Measurements from ENCODE around the gene HBD.

HBD gene

GRCh38 chr11:5224538-5225479 lies 9.5 kb downstream of the HBD start:
- POLR2A ChIA-PET: no interaction called here
- no peak for DNase-seq (ENCODE audit: extremely low spot score)
- TF ChIP-seq PKNOX1 (IDR thresholded peaks at IDR 0.05) (no peak), ZNF384 (IDR thresholded peaks at IDR 0.05) (no peak), FOXK2 (IDR thresholded peaks at IDR 0.05) (no peak), CTBP1 (IDR thresholded peaks at IDR 0.05; ENCODE audit: borderline replicate concordance) (no peak), FOXM1 (IDR thresholded peaks at IDR 0.05; ENCODE audit: borderline replicate concordance) (no peak), HDGF (IDR thresholded peaks at IDR 0.05; ENCODE audit: borderline replicate concordance) (no peak), LEF1 (IDR thresholded peaks at IDR 0.05; ENCODE audit: borderline replicate concordance) (no peak), SP1 (IDR thresholded peaks at IDR 0.05) (no peak), ARNT (IDR thresholded peaks at IDR 0.05) (no peak), SUZ12 (IDR thresholded peaks at IDR 0.05) (no peak)
- CTCF ChIA-PET: no interaction called here

- TF ChIP-seq LEF1 (IDR thresholded peaks at IDR 0.05; ENCODE audit: borderline replicate concordance) (no peak), FOXA1 (IDR thresholded peaks at IDR 0.05) (no peak), TARDBP (IDR thresholded peaks at IDR 0.05) (no peak), PKNOX1 (IDR thresholded peaks at IDR 0.05) (no peak), FOXK2 (IDR thresholded peaks at IDR 0.05) (no peak), FOXM1 (IDR thresholded peaks at IDR 0.05; ENCODE audit: borderline replicate concordance) (no peak), L3MBTL2 (conservative IDR thresholded peaks at IDR 0.05) (no peak), ZNF384 (IDR thresholded peaks at IDR 0.05) (no peak)
- CTCF ChIA-PET: no interaction called here
These were observed 10.6 kb downstream of the HBD start for GRCh38 chr11:5223686-5224085.

GRCh38 chr11:5223146-5223545 lies 11.1 kb downstream of the HBD start:
- ChIA-PET POLR2A (no interaction called here), CTCF (no interaction called here)
- DNase-seq (ENCODE audit: extremely low spot score): no peak
- TF ChIP-seq ARNT (IDR thresholded peaks at IDR 0.05) (no peak), ELF4 (IDR thresholded peaks at IDR 0.05) (no peak), CTBP1 (IDR thresholded peaks at IDR 0.05; ENCODE audit: borderline replicate concordance) (no peak), L3MBTL2 (conservative IDR thresholded peaks at IDR 0.05) (no peak), FOXA1 (IDR thresholded peaks at IDR 0.05) (no peak), LEF1 (IDR thresholded peaks at IDR 0.05; ENCODE audit: borderline replicate concordance) (no peak), ZNF384 (IDR thresholded peaks at IDR 0.05) (no peak), FOXM1 (IDR thresholded peaks at IDR 0.05; ENCODE audit: borderline replicate concordance) (no peak), HDGF (IDR thresholded peaks at IDR 0.05; ENCODE audit: borderline replicate concordance) (no peak), PKNOX1 (IDR thresholded peaks at IDR 0.05) (no peak), TARDBP (IDR thresholded peaks at IDR 0.05) (no peak), FOXK2 (IDR thresholded peaks at IDR 0.05) (no peak), SUZ12 (IDR thresholded peaks at IDR 0.05) (no peak), BHLHE40 (IDR thresholded peaks at IDR 0.05; ENCODE audit: borderline replicate concordance) (no peak), SP1 (IDR thresholded peaks at IDR 0.05) (no peak), NFRKB (IDR thresholded peaks at IDR 0.05) (no peak)

More at GRCh38 chr11:5223686-5224085, 10.6 kb downstream of the HBD start:
- DNase-seq (ENCODE audit: extremely low spot score): no peak
- POLR2A ChIA-PET: no interaction called here

DNA sequence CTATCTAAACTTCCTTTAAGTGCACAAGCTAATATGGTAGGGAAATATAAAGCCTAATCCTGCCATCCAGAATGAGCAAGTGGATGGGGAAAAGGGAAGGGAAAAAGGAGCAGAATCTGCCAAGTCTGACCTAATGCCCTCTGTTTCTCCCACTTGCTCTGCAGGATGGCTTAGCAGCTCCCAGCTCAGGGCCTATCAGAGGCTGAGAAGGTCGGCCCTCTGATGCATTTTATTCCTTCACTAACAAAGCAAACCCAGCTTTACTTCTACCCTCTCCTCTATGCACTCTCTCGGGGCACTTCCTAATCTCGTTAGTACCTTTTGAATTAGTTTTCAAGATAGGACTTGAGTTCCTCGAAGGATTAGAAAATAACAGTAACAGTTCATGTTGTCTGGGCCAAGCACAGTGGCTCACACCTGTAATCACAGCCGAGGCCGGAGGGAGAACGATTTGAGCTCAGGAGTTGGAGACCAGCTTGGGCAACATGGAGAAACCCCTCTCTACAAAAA lies 23.9 kb downstream of the HBD start:
- TF ChIP-seq ELF4 (IDR thresholded peaks at IDR 0.05) (no peak), ARNT (IDR thresholded peaks at IDR 0.05) (no peak), CTBP1 (IDR thresholded peaks at IDR 0.05; ENCODE audit: borderline replicate concordance) (no peak), FOXM1 (IDR thresholded peaks at IDR 0.05; ENCODE audit: borderline replicate concordance) (no peak), TARDBP (IDR thresholded peaks at IDR 0.05) (no peak), PKNOX1 (IDR thresholded peaks at IDR 0.05) (no peak), FOXA1 (IDR thresholded peaks at IDR 0.05) (no peak), FOXK2 (IDR thresholded peaks at IDR 0.05) (no peak), NFRKB (IDR thresholded peaks at IDR 0.05) (no peak), HDGF (IDR thresholded peaks at IDR 0.05; ENCODE audit: borderline replicate concordance) (no peak), BHLHE40 (IDR thresholded peaks at IDR 0.05; ENCODE audit: borderline replicate concordance) (no peak)
- ChIA-PET POLR2A (no interaction called here), CTCF (no interaction called here)
- no peak for DNase-seq (ENCODE audit: extremely low spot score)

GRCh38 chr11:5204787-5205186 lies 29.5 kb downstream of the HBD start:
- POLR2A ChIA-PET: no interaction called here
- TF ChIP-seq L3MBTL2 (conservative IDR thresholded peaks at IDR 0.05): no peak
- no peak for TF ChIP-seq PKNOX1 (IDR thresholded peaks at IDR 0.05)
- no peak for TF ChIP-seq SP1 (IDR thresholded peaks at IDR 0.05)
- TF ChIP-seq FOXA1 (IDR thresholded peaks at IDR 0.05): no peak
- no peak for TF ChIP-seq TARDBP (IDR thresholded peaks at IDR 0.05)
- TF ChIP-seq LEF1 (IDR thresholded peaks at IDR 0.05; ENCODE audit: borderline replicate concordance): no peak
- no peak for TF ChIP-seq CTBP1 (IDR thresholded peaks at IDR 0.05; ENCODE audit: borderline replicate concordance)
- TF ChIP-seq FOXK2 (IDR thresholded peaks at IDR 0.05): no peak
- no peak for TF ChIP-seq BHLHE40 (IDR thresholded peaks at IDR 0.05; ENCODE audit: borderline replicate concordance)
- TF ChIP-seq SUZ12 (IDR thresholded peaks at IDR 0.05): no peak
- TF ChIP-seq ARNT (IDR thresholded peaks at IDR 0.05): no peak
- no peak for TF ChIP-seq ELF4 (IDR thresholded peaks at IDR 0.05)
- no peak for TF ChIP-seq HDGF (IDR thresholded peaks at IDR 0.05; ENCODE audit: borderline replicate concordance)
- CTCF ChIA-PET: no interaction called here
- peak; percentile 15 for DNase-seq (ENCODE audit: extremely low spot score)
